Activated T-cell treated with anti-CD3 and anti-CD28 coated beads, Interleukin-2, amount 50 U/mL, for 1 hour (primary cell): Measurements from ENCODE around the gene TEX13A.
"Not testable (repeated sequence)": the region's sequence is repeated elsewhere in the genome, so short reads cannot be mapped to it uniquely, and the experiment has no call there.

ENCODE experiments used
- DNase-seq: peaks from one replicate; pipeline ENCODE4 v3.0.0-alpha.2; 2020

TEX13A gene, protein sequence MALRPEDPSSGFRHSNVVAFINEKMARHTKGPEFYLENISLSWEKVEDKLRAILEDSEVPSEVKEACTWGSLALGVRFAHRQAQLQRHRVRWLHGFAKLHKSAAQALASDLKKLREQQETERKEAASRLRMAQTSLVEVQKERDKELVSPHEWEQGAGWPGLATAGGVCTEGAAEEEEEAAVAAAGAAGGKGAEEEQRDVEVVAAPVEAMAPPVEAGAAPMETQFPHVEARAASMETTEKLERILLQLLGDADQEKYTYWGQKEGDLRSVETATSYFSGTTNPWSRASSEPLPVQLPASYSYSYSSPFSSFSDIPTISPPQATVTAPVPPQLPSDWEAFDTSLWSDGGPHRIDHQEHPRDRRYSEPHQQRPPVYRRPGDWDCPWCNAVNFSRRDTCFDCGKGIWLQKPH

DNA sequence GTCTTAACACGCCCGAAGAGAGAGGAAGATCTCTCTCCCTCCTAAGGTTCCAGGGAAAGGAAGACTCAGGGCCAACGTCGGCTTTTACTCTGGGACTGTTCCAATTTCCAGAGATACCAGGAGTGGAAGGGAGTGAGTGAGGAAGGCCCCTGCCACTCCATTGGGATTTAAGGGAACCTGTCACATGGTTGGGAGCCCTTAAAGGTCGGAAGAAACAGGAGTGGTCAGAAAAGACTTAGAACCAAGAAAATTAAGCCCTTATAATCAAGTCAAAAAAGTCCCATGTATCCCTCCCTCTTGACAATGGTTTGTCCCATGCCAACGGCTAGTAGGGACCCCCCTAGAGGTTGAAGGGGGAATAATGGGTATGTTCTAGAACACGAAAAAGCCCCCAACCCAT, at the start of gene TEX13A:
Gene TEX13A (minus strand): TSS at position 59 of the 400 bp plus-strand sequence. CDS start 297 bp downstream, outside the sequence.
- no peak for DNase-seq

DNA sequence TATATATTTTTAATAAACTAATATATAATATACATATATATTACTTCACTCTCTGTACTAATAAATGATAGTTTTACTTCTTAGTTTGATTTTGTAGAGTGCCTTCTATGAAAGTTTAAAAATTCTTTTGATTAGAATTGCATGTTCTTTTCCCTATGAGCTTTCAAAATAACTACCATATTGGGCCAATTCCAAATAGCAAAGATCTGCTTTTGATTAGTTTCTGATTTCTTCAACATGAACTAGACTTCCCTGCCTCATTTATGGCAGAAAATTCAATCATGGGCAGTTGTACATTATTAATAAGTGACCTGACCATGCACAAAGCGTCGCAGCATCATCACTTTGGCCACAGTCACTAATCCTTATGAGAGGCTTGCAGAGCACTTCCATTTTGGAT, 48.9 kb upstream of the TEX13A start:
- DNase-seq = no peak

DNA sequence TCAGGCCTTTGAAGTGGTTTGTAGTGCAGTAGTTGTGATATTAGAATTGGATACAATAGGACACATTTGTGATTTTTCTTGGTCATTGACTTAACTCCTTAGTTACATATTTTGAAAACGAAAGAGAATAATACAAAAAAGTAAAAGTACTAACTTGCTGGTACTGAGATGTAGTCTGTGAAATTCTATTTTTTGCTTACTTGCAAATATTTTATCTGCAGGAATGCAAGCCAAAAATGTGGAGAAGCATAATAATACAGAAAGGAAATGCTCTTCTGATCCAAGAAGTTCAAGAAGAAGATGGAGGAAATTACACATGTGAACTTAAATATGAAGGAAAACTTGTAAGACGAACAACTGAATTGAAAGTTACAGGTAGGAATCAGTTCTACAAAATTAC, 46.7 kb upstream of the TEX13A start:
- no peak for DNase-seq

DNA sequence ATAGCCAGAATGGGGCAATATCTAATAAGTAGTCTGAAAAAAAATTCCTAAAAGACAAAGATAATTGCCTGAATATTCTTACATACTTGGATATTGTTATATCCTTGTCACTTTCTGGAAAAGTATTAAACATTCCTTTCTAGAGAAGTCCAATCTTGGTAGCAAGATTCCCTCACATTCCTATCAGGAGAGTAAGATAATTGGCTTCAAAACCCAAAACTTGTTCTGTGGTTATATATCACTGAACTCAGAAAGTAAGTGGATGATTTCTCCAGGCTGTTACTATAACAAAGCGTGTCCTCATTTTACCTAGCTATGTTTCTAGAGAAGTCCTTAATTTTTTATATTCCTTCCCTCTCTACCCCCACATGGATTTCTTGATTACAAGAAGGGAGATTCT, 46.0 kb upstream of the TEX13A start:
- DNase-seq = no peak

DNA sequence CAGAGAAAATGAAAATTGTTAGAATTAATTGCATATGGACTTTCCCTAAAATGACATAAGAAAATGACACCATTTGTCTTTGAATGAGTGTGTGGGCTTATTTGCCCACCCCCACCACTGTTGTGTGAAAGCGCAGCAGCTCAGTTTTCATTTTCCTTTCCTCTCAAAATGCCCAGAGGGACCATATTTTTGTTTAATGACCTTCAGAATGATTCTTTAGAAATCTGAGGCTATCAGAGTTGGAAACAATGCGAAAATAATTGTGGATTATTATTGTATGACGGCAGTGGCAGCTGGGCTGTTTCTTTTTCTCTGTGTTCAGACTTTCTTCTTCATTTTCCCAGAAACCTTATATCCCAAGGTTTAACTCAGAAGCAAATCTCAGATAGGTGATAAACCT, 44.6 kb upstream of the TEX13A start:
- no peak for DNase-seq

DNA sequence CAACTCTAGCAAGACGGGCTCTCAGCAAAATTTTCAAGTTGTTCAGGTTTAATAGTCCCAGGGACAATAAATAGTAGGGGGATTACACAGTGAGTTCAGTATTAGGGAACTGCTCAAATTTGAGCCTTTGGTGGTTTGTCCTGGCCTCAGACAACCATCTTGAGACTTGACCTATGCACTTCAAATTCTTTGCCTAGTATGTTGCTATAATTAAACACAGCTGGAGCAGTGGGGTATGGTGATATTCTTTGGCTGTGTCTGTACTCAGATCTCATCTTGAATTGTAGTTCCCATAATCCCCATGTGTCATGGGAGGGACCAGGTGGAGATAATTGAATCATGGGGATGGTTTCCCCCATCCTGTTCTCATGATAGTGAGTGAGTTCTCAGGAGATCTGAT, 43.3 kb upstream of the TEX13A start:
- no peak for DNase-seq

DNA sequence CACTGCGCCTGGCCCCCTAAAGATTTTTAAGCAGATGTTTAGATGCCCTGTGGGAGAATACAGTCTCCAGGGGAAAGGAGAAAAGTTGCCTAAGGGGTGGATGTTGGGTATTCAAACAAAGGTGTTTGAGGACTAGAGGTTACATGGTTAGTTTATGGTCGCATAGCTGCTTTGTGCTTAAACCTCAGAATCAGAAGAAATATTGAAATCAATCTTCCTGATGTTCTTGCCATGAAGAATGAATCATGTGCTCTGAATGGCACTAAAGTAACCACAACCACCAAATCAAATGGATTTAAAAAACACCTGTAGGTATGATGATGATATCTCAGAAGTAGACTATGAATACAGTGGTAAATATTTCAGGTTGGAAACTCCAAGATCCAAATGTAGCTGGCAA, 42.7 kb upstream of the TEX13A start:
- no peak for DNase-seq

DNA sequence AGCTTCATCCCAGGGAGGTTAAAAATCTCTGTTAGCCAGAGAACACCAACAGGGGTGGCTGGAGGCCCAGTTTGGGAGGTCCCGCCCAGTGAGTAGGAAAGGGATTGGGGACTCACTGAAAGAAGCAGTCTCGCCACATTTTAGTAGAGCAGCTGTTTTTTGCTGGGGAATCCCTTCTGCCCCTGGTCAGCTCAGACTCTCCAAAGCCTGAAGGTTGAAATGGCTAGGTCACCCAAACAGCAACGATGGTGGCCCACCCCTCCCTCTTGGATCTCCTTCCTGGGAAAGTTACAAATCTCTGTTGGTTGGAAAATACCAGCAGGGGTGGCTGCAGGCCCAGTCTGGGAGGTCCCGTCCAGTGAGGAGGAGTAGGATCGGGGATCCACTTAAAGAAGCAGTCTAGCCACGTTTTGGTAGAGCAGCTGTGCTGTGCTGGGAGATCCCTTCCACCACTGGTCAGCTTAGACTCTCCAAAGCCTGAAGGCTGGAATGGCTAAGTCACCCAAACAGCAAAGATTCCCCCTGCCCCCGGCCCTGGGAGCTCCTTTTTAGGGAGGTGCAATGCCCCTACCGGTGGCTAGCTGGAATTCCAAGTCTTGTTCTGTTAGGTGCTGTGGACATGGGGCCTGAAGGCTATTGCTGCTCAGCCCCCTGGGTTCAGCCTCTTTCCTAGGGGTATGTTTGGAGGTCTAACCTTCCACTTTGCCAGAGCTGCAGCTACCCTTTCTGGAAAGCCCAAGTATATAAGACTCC, 40.0 kb upstream of the TEX13A start:
- DNase-seq = no peak

DNA sequence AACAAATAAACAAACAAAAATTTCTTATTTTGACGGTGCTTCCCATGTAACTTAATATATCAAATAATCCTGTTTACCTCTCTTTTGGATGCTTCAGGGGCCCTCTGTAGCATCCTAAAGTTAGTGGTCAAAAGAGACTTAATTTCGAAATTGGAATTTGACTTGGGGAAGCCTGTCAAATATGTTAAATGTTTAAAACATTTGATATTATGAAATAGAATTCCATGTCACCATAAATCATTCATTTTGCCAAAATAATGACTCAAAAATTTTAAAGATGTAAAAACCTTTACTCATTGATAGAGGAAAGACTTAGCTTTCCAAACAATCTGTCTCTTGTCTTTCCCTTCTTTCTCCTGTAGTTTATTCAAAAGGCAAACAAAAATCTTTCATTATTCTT, 20.6 kb upstream of the TEX13A start:
- DNase-seq = no peak

DNA sequence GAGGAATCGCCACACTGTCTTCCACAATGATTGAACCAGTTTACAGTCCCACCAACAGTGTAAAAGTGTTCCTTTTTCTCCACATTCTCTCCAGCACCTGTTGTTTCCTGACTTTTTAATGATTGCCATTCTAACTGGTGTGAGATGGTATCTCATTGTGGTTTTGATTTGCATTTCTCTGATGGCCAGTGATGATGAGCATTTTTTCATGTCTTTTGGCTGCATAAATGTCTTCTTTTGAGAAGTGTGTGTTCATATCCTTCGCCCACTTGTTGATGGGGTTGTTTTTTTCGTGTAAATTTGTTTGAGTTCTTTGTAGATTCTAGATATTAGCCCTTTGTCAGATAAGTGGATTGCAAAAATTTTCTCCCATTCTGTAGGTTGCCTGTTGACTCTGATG, 16.9 kb upstream of the TEX13A start:
- not testable (repeated sequence) for DNase-seq

DNA sequence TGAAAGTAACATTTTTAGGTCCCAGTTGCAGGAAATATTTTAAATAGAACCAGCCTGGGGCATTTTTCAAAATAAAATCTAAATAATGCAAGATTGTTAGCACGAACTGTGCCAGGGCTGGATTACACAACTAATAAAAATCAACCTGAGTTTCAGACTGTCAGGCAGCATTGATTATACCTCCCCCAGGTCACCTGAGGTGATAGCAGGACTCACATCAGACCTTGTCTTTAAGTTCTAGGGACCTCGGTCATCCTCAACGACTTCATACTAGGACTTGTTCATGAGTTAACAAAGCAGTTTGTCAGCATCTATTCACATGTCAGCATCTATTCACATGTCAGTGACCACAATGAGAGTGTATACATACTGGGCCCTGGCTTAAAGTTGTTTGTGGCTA, 8.7 kb upstream of the TEX13A start:
- DNase-seq = no peak

DNA sequence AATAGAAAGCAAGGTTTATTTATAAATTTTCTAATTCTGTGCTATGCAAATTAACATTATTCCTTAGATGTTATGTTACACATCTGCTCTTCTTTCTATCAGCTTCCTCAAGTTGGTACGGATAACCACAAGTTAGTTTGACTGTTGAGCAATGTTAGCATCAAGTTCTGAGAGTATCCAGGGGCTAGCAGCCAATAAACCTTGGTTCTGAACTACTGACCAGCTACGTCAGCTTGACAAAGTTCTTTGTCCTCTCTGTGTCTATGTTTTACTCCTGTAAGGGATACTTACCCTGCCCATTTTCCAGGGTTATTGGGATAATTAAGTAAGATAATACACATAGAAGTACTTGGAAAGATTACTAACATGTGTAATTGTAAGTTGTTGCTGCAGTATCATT, 8.1 kb upstream of the TEX13A start:
- no peak for DNase-seq

DNA sequence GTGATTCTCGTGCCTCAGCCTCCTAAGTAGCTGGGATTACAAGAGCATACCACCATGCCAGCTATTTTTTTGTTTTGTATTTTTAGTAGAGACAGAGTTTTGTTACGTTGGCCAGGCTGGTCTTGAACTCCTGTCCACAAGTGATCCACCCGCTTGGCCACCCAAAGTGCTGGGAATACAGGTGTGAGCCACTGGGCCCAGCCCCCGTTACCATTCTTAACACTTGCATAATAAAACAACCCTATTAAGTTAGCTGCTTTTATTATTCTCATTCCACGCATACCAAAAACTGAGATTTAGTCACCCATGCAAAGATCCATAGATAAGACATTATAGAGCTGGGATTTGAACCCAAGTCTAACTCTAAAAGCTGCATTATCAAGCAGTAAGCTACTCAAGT, 6.0 kb upstream of the TEX13A start:
- DNase-seq = no peak

DNA sequence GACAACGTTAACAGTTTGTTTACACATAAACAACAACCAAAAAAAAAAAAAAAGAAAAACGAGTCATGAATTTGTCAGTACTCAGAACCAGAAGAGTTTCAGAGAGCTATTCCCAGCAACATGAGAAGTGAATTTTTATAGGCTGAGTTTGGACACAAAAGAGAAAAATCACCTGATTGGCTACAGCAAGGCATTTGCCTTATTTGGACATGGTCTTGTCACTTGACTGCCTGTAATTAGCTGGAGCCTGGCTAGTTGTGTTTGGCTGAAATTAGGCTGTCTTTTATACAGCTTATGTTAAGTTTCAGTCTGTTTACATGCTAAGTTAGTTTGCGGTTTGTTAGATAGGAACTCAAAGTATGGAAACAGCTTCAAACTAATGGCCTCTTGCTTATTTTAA, 880 bp upstream of the TEX13A start:
- no peak for DNase-seq

DNA sequence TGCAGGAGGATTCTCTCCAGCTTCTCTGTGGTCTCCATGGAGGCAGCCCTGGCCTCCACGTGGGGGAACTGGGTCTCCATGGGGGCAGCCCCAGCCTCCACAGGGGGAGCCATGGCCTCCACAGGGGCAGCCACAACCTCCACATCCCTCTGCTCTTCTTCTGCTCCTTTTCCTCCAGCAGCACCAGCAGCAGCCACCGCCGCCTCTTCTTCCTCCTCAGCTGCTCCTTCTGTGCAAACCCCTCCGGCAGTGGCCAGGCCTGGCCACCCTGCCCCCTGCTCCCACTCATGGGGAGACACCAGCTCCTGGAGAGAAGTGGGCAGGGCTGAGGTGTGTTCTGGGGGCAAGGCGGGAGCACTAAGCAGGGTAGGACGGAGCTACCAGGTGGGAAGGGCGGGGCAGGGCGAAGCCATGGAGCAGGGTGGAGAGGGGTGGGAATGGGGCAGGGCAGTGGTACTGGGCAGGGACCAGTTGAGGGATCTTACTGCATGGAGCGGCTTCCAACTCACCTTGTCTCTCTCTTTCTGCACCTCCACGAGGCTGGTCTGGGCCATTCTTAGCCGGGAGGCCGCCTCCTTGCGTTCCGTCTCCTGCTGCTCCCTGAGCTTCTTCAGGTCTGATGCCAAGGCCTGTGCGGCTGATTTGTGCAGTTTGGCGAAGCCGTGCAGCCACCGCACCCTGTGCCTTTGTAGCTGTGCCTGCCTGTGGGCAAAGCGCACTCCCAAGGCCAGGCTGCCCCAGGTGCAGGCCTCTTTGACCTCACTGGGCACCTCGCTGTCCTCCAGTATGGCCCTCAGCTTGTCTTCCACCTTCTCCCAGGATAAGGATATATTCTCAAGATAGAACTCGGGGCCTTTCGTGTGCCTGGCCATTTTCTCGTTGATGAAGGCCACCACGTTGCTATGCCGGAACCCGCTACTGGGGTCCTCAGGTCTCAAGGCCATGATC, 766 bp downstream of the TEX13A start:
- DNase-seq = no peak

DNA sequence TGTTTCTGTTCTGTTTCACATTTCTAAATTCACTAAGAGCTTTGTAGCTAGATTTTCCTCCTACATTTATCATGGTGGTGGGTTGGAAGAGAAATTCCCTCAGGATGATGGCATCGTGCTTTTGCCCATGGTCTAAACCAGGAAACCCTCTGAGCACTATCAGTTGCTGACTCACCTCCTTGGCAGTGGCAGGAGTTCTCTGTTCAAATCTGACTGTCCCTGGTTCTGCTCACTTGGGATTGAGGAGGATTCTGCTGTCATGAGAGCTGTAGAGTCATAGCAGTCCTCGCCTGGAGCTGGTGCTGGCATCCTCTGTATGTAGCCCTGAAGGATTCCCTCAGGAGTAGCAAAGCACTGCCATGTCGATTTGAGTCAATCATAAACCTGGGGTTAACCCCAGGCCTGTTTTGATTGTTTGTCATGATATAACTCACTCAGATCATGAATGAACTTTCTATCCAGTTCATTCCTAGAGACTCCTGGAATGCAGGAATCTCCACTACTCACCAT, 9.4 kb downstream of the TEX13A start:
- no peak for DNase-seq

DNA sequence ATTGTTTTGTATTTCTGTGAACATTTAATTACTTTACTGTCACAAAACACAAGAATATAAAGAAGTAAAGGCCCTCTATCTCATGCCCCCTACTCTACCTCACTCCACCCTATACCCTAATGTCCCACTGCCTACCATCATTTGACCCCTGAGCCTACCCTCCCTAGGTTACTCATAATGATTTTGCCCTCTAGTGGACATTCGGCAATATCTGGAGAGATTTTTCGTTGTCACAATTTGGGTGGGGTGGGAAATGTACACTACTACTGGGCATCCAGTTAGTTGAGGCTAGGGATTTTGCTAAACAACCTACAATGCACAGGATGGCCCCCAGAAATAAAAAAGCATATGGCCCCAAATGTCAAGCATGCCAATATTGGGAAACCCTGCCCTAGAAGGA, 10.2 kb downstream of the TEX13A start:
- no peak for DNase-seq

DNA sequence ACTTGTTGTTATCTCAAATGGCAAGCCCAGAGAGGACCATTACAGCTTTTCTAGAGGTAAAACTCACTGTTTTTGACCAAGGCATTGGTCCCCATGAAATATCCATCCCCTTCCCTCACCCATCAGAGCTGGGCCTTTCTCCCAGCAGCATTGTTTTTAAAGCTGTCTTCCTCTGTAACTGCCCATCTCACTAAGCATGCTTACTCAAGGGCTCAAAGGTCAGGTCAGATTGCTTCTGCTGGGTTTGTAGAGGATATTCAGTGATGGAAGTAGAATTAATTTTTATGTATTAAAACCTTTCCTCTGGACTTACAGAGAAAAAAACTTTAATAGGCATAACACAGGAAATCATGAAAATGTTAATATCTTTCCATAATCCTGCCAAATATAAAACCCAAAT, 11.1 kb downstream of the TEX13A start:
- no peak for DNase-seq

DNA sequence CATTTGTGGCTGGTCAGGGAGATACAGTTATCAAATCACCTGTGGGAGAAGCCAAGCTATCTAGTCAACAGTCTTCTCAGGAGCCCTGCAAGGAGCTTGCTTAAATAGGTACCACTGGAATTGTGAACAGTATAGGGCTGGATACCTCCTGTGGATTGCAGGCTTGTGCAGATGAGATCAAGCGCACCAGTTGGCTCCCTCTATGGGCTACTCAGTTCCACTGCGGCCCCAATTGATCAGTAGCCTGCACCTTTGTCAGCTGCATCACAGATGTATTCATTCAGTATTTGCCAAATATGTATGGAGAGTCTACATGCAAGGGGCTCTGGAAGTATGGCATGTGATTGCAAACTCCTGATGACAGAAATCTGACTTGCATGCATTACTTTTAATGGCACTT, 28.6 kb downstream of the TEX13A start:
- no peak for DNase-seq

DNA sequence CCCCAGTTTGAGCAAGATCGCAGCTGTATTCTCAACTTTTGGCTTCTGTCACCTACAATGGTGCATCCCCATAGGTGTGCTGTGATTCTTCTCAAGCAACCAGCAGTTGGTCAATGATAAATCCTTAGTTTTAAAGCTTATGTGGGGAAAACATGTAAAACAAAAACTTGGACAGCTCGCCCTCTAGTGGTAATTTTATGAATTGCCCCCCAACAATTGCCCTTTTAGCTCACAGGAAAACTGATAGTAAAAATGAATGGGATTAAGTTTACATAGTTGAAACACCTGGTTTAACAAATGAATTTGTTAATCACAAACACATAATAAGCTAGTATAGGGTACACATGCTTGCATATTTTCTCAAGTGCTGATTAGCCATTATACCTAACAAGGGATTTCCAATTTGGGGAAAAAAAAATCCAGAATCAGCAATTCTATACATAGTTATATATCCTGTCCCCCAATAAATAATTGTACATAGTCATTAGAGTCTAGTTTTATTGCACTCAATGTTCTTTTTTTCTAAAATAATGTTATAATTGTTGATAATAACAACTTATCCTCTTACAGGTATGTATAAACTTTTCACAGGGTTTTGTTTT, 30.1 kb downstream of the TEX13A start:
- no peak for DNase-seq

DNA sequence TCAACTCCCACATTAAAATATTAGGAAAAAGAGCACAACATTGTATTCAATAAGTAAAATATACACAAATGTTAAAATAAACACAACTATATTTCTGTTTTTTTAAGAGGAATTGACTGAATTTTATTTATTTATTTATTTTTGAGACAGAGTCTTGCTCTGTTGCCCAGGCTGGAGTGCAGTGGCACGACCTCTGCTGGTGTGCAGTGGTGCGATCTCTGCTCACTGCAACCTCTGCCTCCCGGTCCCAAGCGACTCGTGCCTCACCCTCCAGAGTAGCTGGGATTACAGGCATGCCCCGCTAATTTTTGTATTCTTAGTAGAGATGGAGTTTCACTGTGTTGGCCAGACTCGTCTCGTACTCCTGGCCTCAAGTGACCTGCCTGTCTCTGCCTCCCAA, 31.4 kb downstream of the TEX13A start:
- DNase-seq = no peak

DNA sequence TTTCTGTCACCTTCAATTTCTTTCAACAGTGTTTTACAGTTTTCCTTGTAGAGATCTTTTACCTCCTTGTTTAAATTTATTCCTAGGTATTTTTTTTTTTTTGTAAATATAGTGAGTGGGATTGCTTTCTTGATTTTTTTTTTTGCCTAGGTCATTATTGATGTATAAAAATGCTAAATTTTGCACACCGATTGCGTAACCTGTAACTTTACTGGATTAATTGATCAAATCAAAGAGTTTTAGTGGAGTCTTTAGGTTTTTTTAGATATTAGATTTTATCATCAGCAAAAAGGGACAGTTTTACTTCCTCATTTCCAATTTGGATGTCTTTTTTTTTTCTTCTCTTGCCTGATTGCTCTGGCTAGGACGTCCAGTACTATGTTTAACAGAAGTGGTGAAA, 40.9 kb downstream of the TEX13A start:
- DNase-seq = no peak

DNA sequence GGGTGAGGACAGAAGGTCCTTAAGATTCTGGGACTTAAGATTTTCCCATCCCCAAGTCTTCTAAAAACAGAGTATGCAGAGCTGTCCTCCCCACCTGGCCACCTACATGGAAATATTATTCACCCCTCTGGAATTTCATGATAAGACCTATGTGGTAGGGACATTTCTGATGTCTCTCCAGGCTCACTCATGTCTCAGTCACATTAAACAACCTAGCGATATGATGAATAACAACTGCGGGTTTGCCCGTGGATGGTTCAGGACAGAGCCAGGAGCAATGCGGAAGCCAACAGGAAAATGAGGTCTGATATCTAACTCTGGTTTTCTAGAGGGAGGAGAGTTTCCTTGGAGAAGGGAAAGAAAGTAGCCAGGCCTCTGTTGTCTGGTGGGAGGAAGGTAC, 47.4 kb downstream of the TEX13A start:
- DNase-seq = no peak
